ENCODE results near the gene UHRF1.

DNA sequence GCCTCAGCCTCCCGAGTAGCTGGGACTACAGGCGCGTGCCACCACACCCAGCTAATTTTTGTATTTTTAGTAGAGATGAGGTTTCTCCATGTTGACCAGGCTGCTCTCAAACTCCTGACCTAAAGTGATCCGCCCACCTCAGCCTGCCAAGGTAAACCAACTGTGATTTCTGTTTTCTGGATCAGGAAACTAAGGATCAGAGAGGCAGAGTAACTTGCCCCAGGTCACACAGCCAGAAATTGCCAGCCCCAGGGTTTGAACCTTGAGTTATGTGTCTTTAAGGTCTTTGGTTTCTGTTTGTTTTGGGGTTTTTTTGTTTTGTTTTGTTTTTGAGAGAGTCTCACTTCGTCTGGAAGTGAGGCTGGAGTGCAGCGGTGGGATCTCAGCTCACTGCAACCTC, 37.6 kb upstream of the UHRF1 start:
- TF ChIP-seq CTCF (optimal IDR thresholded peaks at IDR 0.05 in 1 of 3, IDR thresholded peaks at IDR 0.05 in 1 of 3, conservative IDR thresholded peaks at IDR 0.05 in 1 of 3; ENCODE audit: extremely low read depth in 1 of 3, insufficient read depth in 2 of 3, low read length in 3 of 3) (no peak), EZH2 (IDR thresholded peaks at IDR 0.05; ENCODE audit: low read length) (no peak)

Data from keratinocyte (primary cell).